HEK293 (cell line): ENCODE results near the gene TIAM2.

Source experiments
- CTCF ChIA-PET: fragments of 350-600 bp; formaldehyde crosslinking; extraction: SDS; loops from one replicate; lab custom pipeline; 2021; ENCODE audit warnings: antibody characterized with exemption; lab: Yijun Ruan, JAX
- POLR2A ChIA-PET: fragments of 300-600 bp; formaldehyde crosslinking; extraction: SDS; loops from one replicate; lab custom pipeline; 2020; ENCODE audit warnings: antibody characterized with exemption, inconsistent platforms; lab: Yijun Ruan, JAX
- H3K27ac ChIP-seq: fragments of 200-500 bp; sonication (Bioruptor generic); 2 replicates; pipeline ENCODE4 v1.5.1; 2014; ENCODE audit warnings: low read depth, low read length, control low read depth, inconsistent platforms; ENCODE audit errors: extremely low read depth
- H3K36me3 ChIP-seq, 2 experiments: fragments of 200-500 bp in 1 of 2; sonication (Bioruptor generic) in 1 of 2; 1 replicate in 1 of 2; 2 replicates in 1 of 2; pipeline ENCODE4 v1.5.1; 2014 to 2017; ENCODE audit warnings: inconsistent platforms in 2 of 2, low read length in 2 of 2; ENCODE audit not compliant: control insufficient read depth in 2 of 2, insufficient read depth in 1 of 2
- H3K4me1 ChIP-seq: fragments of 200-500 bp; sonication (Bioruptor generic); 2 replicates; pipeline ENCODE4 v1.5.1; 2014; ENCODE audit warnings: mild to moderate bottlenecking, low read length, inconsistent platforms; ENCODE audit not compliant: control insufficient read depth, insufficient read depth
- H3K4me3 ChIP-seq: 2 replicates; pipeline ENCODE4 v1.5.1; 2011; ENCODE audit warnings: low read depth, mild to moderate bottlenecking, control low read depth, low read length, moderate library complexity
- H3K9me3 ChIP-seq: fragments of 200-500 bp; sonication (Bioruptor generic); 2 replicates; pipeline ENCODE4 v1.5.1; 2014; ENCODE audit warnings: low read depth, low read length, inconsistent platforms; ENCODE audit not compliant: control insufficient read depth, insufficient read depth
- BCL11B ChIP-seq: fragments of 450-650 bp; formaldehyde crosslinking; IDR thresholded peaks from 2 replicates; pipeline ENCODE4 v1.5.1; 2016; ENCODE audit warnings: low read depth, missing biosample characterization, missing genetic modification characterization
- FEZF1 ChIP-seq: fragments of 450-650 bp; formaldehyde crosslinking; IDR thresholded peaks from 2 replicates; pipeline ENCODE4 v1.5.1; 2016; ENCODE audit warnings: missing biosample characterization, missing genetic modification characterization
- GLI2 ChIP-seq: fragments of 450-650 bp; formaldehyde crosslinking; IDR thresholded peaks from 2 replicates; pipeline ENCODE4; 2017; ENCODE audit warnings: missing biosample characterization, missing genetic modification characterization, low read depth, borderline replicate concordance
- HOXA7 ChIP-seq: sonication (generic); formaldehyde crosslinking; IDR thresholded peaks from 2 replicates; pipeline ENCODE4 v1.8.1; 2022; ENCODE audit warnings: missing genetic modification reagents, borderline replicate concordance
- KLF1 ChIP-seq: fragments of 450-650 bp; formaldehyde crosslinking; IDR thresholded peaks from 2 replicates; pipeline ENCODE4 v1.5.1; 2016; ENCODE audit warnings: missing biosample characterization, missing genetic modification characterization
- KLF9 ChIP-seq: fragments of 450-650 bp; formaldehyde crosslinking; IDR thresholded peaks from 2 replicates; pipeline ENCODE4 v1.5.1; 2016; ENCODE audit warnings: missing biosample characterization, missing genetic modification characterization, low read depth
- MEIS1 ChIP-seq: sonication (generic); formaldehyde crosslinking; IDR thresholded peaks from 2 replicates; pipeline ENCODE4 v1.8.1; 2022; ENCODE audit warnings: missing genetic modification reagents, mild to moderate bottlenecking, borderline replicate concordance
- ZIC2 ChIP-seq: fragments of 450-650 bp; formaldehyde crosslinking; IDR thresholded peaks from 2 replicates; pipeline ENCODE4 v1.5.1; 2016; ENCODE audit warnings: missing biosample characterization, missing genetic modification characterization
- ZNF140 ChIP-seq: fragments of 450-650 bp; formaldehyde crosslinking; IDR thresholded peaks from 2 replicates; pipeline ENCODE4 v1.5.1; 2016; ENCODE audit warnings: missing biosample characterization, missing genetic modification characterization
- ZNF148 ChIP-seq: fragments of 450-650 bp; formaldehyde crosslinking; IDR thresholded peaks from 2 replicates; pipeline ENCODE4 v1.5.0; 2017; ENCODE audit warnings: missing biosample characterization, missing genetic modification characterization, borderline replicate concordance
- ZNF214 ChIP-seq: fragments of 450-650 bp; formaldehyde crosslinking; IDR thresholded peaks from 2 replicates; pipeline ENCODE4 v1.5.1; 2017; ENCODE audit warnings: missing biosample characterization, mild to moderate bottlenecking, missing genetic modification characterization, borderline replicate concordance
- ZNF221 ChIP-seq: fragments of 450-650 bp; formaldehyde crosslinking; IDR thresholded peaks from 2 replicates; pipeline ENCODE4 v1.5.1; 2017; ENCODE audit warnings: missing biosample characterization, missing genetic modification characterization, borderline replicate concordance
- ZNF266 ChIP-seq: fragments of 450-650 bp; formaldehyde crosslinking; IDR thresholded peaks from 2 replicates; pipeline ENCODE4 v1.5.1; 2016; ENCODE audit warnings: missing biosample characterization, missing genetic modification characterization, low read depth
- ZNF274 ChIP-seq, 2 experiments: fragments of 200-500 bp in 1 of 2; fragments of 450-650 bp in 1 of 2; sonication (Bioruptor generic) in 1 of 2; formaldehyde crosslinking in 1 of 2; IDR thresholded peaks; 2 replicates each; pipeline versions ENCODE4 v1.5.1 to v1.6.1; 2014 to 2016; ENCODE audit warnings: borderline replicate concordance in 1 of 2, inconsistent platforms in 1 of 2, low read length in 1 of 2, missing biosample characterization in 1 of 2, missing genetic modification characterization in 1 of 2
- ZNF341 ChIP-seq: fragments of 450-650 bp; formaldehyde crosslinking; IDR thresholded peaks from 2 replicates; pipeline ENCODE4; 2016; ENCODE audit warnings: low read depth, missing biosample characterization, missing genetic modification characterization
- ZNF366 ChIP-seq: fragments of 450-650 bp; formaldehyde crosslinking; conservative IDR thresholded peaks from 2 replicates; pipeline ENCODE4 v1.5.1; 2016; ENCODE audit warnings: missing biosample characterization, missing genetic modification characterization
- ZNF404 ChIP-seq: fragments of 450-650 bp; formaldehyde crosslinking; IDR thresholded peaks from 2 replicates; pipeline ENCODE4 v1.5.1; 2017; ENCODE audit warnings: missing biosample characterization, missing genetic modification characterization
- ZNF423 ChIP-seq: fragments of 450-650 bp; formaldehyde crosslinking; IDR thresholded peaks from 2 replicates; pipeline ENCODE4 v1.5.1; 2016; ENCODE audit warnings: missing biosample characterization, missing genetic modification characterization
- ZNF596 ChIP-seq: fragments of 450-650 bp; IDR thresholded peaks from 2 replicates; pipeline ENCODE4 v1.5.0; 2018; ENCODE audit warnings: missing biosample characterization, mild to moderate bottlenecking, missing genetic modification characterization, moderate library complexity
- ZNF664 ChIP-seq: fragments of 450-650 bp; formaldehyde crosslinking; IDR thresholded peaks from 2 replicates; pipeline ENCODE4 v1.5.1; 2016; ENCODE audit warnings: missing biosample characterization, missing genetic modification characterization
- ZNF670 ChIP-seq: fragments of 450-650 bp; formaldehyde crosslinking; IDR thresholded peaks from 2 replicates; pipeline ENCODE4 v1.5.1; 2016; ENCODE audit warnings: missing biosample characterization, missing genetic modification characterization, low read depth
- ZNF707 ChIP-seq: fragments of 450-650 bp; formaldehyde crosslinking; IDR thresholded peaks from 2 replicates; pipeline ENCODE4 v1.5.1; 2016; ENCODE audit warnings: missing biosample characterization, missing genetic modification characterization
- TF ChIP-seq, protein P1 (sequence below): fragments of 450-650 bp; formaldehyde crosslinking; IDR thresholded peaks from 2 replicates; pipeline ENCODE4 v1.5.1; 2017; ENCODE audit warnings: missing biosample characterization, missing genetic modification characterization
- TF ChIP-seq, protein P2 (sequence below): IDR thresholded peaks from 2 replicates; pipeline ENCODE4 v1.6.1; 2011; ENCODE audit warnings: mild to moderate bottlenecking, low read depth, low read length, borderline replicate concordance

TIAM2 gene

GRCh38 chr6:155223646-155224451 is 228.7 kb downstream of the TIAM2 start:
- Histone ChIP-seq H3K36me3 (no peaks in the 10 kb centered on the region), H3K4me3 (no peak overlapping the region), H3K27ac (no peak overlapping the region), H3K4me1 (no peaks in the 10 kb centered on the region), H3K9me3 (no peaks in the 10 kb centered on the region)
- TF ChIP-seq, protein P1, sequence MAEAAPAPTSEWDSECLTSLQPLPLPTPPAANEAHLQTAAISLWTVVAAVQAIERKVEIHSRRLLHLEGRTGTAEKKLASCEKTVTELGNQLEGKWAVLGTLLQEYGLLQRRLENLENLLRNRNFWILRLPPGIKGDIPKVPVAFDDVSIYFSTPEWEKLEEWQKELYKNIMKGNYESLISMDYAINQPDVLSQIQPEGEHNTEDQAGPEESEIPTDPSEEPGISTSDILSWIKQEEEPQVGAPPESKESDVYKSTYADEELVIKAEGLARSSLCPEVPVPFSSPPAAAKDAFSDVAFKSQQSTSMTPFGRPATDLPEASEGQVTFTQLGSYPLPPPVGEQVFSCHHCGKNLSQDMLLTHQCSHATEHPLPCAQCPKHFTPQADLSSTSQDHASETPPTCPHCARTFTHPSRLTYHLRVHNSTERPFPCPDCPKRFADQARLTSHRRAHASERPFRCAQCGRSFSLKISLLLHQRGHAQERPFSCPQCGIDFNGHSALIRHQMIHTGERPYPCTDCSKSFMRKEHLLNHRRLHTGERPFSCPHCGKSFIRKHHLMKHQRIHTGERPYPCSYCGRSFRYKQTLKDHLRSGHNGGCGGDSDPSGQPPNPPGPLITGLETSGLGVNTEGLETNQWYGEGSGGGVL (tag by site-specific recombination): no peak
- TF ChIP-seq KLF1 (tag by site-specific recombination): no peak
- no peak for TF ChIP-seq ZNF140 (tag by site-specific recombination)
- TF ChIP-seq BCL11B: no peak
- no peak for TF ChIP-seq ZNF404 (tag by site-specific recombination)
- TF ChIP-seq ZNF341 (tag by site-specific recombination): no peak
- TF ChIP-seq HOXA7 (CRISPR knock-in tag): no peak
- TF ChIP-seq ZNF221 (tag by site-specific recombination): no peak
- TF ChIP-seq ZNF664 (tag by site-specific recombination): no peak
- no peak for TF ChIP-seq ZNF423
- TF ChIP-seq KLF9: no peak
- no peak for TF ChIP-seq ZNF148 (tag by site-specific recombination)
- no peak for TF ChIP-seq GLI2 (tag by site-specific recombination)
- no peak for TF ChIP-seq ZNF707 (tag by site-specific recombination)
- no peak for TF ChIP-seq MEIS1 (CRISPR knock-in tag)
- no peak for TF ChIP-seq ZNF266
- no peak for TF ChIP-seq ZNF596 (tag by site-specific recombination)
- ChIA-PET POLR2A (interaction anchor here (1.8 kb wide), 1 partner anchor 13 kb away, joined by 5 read pairs; no protein-coding TSS in a partner anchor), CTCF (no interaction called here)

DNA sequence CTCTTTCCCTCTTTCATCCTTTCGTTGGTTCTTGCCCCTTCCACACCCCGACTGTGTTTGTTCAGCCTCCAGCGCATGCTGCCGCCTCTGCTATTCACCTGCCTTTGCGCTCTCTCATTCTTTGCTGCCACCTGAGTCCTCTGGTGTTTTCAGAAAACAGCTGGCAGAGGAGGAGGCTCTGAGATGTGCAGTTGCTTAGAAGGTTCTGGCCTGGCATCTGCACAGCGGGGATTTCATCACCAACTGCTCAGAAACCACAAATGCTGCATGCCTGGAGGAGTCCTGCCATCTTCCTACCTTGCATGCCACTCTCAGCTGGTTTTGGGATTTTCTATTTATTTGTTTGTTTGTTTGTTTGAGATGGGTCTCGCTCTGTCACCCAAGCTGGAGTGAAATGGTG is 229.5 kb downstream of the TIAM2 start:
- H3K27ac ChIP-seq: no peak overlapping the region
- CTCF ChIA-PET: interaction anchor here (0.6 to 0.7 kb wide), 2 partner anchors 19 to 311 kb away, joined by 4 read pairs; no protein-coding TSS in a partner anchor
- no peaks in the 10 kb centered on the region for H3K36me3 ChIP-seq
- POLR2A ChIA-PET: interaction anchor here (0.6 kb wide), 1 partner anchor 899 kb away, joined by 4 read pairs; no protein-coding TSS in a partner anchor
- no peak overlapping the region for H3K4me3 ChIP-seq
- TF ChIP-seq ZNF214 (no peak), ZNF366 (tag by site-specific recombination) (no peak), ZIC2 (tag by site-specific recombination) (no peak), FEZF1 (tag by site-specific recombination) (no peak), KLF9 (no peak), ZNF148 (tag by site-specific recombination) (no peak), ZNF274 (IDR thresholded peaks at IDR 0.05; ENCODE audit: low read length) (no peak), ZNF274 (tag by site-specific recombination; IDR thresholded peaks at IDR 0.05; ENCODE audit: borderline replicate concordance) (no peak), ZNF670 (tag by site-specific recombination) (no peak)
- TF ChIP-seq, protein P2, sequence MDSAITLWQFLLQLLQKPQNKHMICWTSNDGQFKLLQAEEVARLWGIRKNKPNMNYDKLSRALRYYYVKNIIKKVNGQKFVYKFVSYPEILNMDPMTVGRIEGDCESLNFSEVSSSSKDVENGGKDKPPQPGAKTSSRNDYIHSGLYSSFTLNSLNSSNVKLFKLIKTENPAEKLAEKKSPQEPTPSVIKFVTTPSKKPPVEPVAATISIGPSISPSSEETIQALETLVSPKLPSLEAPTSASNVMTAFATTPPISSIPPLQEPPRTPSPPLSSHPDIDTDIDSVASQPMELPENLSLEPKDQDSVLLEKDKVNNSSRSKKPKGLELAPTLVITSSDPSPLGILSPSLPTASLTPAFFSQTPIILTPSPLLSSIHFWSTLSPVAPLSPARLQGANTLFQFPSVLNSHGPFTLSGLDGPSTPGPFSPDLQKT: no peak
- TF ChIP-seq, all 188 proteins: peak for 0
- H3K9me3 ChIP-seq: no peaks in the 10 kb centered on the region
- H3K4me1 ChIP-seq: no peaks in the 10 kb centered on the region
